Heart left ventricle (tissue), 16 donors: ENCODE measurements around the gene DYSF. TPM values are rescaled to one million over a fixed set of nuclear protein-coding genes. Genes with fewer than 3 reads are reported as not detected.
A peak's percentile ranks its signal among the peaks of the same experiment; 100 is the strongest.

ENCODE experiments used
- ATAC-seq, 4 donors: fragments of 200-7000 bp; cut with Tn5 transposase; one replicate each; pipeline ENCODE4 v1.9.1; 2020 to 2022; ENCODE audit warnings: moderate library complexity in 4 of 4, mild to moderate bottlenecking in 3 of 4, moderate number of reproducible peaks in 1 of 4
- DNase-seq, 5 donors: peaks; one replicate each; pipeline ENCODE4 v3.0.0-alpha.2; 2020
- H3K27ac ChIP-seq, 12 donors: fragments of 200-600 bp; sonication (generic) in 4 of 12; one replicate each; pipeline versions ENCODE4 v1.5.0 to v1.8.0; 2016 to 2022; ENCODE audit warnings: mild to moderate bottlenecking in 2 of 12
- H3K27me3 ChIP-seq, 9 donors: fragments of 200-600 bp; sonication (generic) in 2 of 9; one replicate each; pipeline versions ENCODE4 v1.5.1 to v1.8.0; 2016 to 2022; ENCODE audit warnings: mild to moderate bottlenecking in 3 of 9
- H3K36me3 ChIP-seq, 9 donors: fragments of 200-600 bp; sonication (generic) in 2 of 9; one replicate each; pipeline versions ENCODE4 v1.5.0 to v1.8.0; 2018 to 2022; ENCODE audit warnings: mild to moderate bottlenecking in 2 of 9
- H3K4me1 ChIP-seq, 12 donors: fragments of 200-600 bp; sonication (generic) in 4 of 12; one replicate each; pipeline versions ENCODE4 v1.5.0 to v1.8.0; 2016 to 2022; ENCODE audit warnings: mild to moderate bottlenecking in 3 of 12
- H3K4me3 ChIP-seq, 12 donors: fragments of 200-600 bp; sonication (generic) in 4 of 12; one replicate each; pipeline versions ENCODE4 v1.5.0 to v1.8.0; 2017 to 2022; ENCODE audit warnings: mild to moderate bottlenecking in 9 of 12, moderate library complexity in 4 of 12
- H3K9me3 ChIP-seq, 12 donors: fragments of 200-600 bp; sonication (generic) in 4 of 12; one replicate each; pipeline versions ENCODE4 v1.5.0 to v1.8.0; 2016 to 2022; ENCODE audit warnings: mild to moderate bottlenecking in 1 of 12
- CTCF ChIP-seq, 12 donors: fragments of 200-600 bp; sonication (generic) in 4 of 12; IDR thresholded peaks; one replicate each; pipeline versions ENCODE4 v1.5.0 to v1.8.0; 2018 to 2022; ENCODE audit warnings: antibody characterized with exemption in 12 of 12, mild to moderate bottlenecking in 5 of 12
- POLR2A ChIP-seq, 2 donors: fragments of 450-650 bp; IDR thresholded peaks; one replicate each; pipeline ENCODE4 v1.6.1; 2017; ENCODE audit warnings: antibody characterized with exemption in 2 of 2, mild to moderate bottlenecking in 2 of 2, moderate library complexity in 2 of 2
- WGBS, 4 donors: extraction: QIAGEN DNeasy Blood & Tissue Kit in 2 of 4; methylation state at CpG; one replicate each; pipeline versions ENCODE4 v1.1.5 to v1.1.7; 2013 to 2018; 5-methylcytosine and 5-hydroxymethylcytosine counted together
- intact Hi-C, 10 donors: fragments of 100-400 bp; cut with DNase I; formaldehyde crosslinking; loops; one replicate each; pipeline versions ENCODE4 v1.11.1 to v1.14.2; 2022
- polyA plus RNA-seq, 2 donors: library from polyadenylated mRNA; stranded (reverse); fragments of 200-250 nt; gene quantifications; one replicate each; pipeline ENCODE4 v1.2.3, GENCODE V29; 2013
- total RNA-seq, 9 donors: library from RNA; depleted of rRNA in 2 of 9; stranded (reverse); fragments of >200 nt in 2 of 9; fragmentation: NEBNext Ultra II Directional in 3 of 9; extraction: Animal tissue kit (Norgen Biotek cat#: 25700) in 3 of 9; gene quantifications; one replicate each; pipeline versions ENCODE4 v1.1.0 to v1.2.4, GENCODE V29; 2016 to 2023
- donor health status: ischemic (EF 13 %, LVEDD 7.1; RV severe dilation, severe dysfunction).
- donor health status: healthy with polysubstance abuse.
- donor health status: DM: no; HTN: yes; CAD: no.
- donor health status: DM: no; HTN: no; CAD: no.
- donor health status: ischemic (EF 25% LVEDD 6.9; RV normal size, moderate dysfunction).
- donor health status: ischemic (EF 25% LVEDD 5.7; RV mildly dilated, moderate dysfunction).
- donor health status: healthy.
- donor health status: DM: yes; HTN: yes; CAD: no.
- donor health status: ischemic (EF 35%, LVEDD 5.7; RV mildly dilated, moderate dysfunction).
- donor health status: nonischemic (EF 11% LVEDD 7.7; RV severe dilation, severe dysfunction).
- donor health status: DM: yes; HTN: yes; CAD: no.
- donor health status: PGD.
- donor health status: ischemic (EF 29% LVEDD 5.4; RV normal size, mild dysfunction).
- donor health status: nonischemic (EF 23%, LVEDD 6.1; RV moderate dilation, normal function).

Gene DYSF
- total and polyA plus RNA-seq, 11 donors: 25.5 to 99.9 (median 78.6) TPM

DNA sequence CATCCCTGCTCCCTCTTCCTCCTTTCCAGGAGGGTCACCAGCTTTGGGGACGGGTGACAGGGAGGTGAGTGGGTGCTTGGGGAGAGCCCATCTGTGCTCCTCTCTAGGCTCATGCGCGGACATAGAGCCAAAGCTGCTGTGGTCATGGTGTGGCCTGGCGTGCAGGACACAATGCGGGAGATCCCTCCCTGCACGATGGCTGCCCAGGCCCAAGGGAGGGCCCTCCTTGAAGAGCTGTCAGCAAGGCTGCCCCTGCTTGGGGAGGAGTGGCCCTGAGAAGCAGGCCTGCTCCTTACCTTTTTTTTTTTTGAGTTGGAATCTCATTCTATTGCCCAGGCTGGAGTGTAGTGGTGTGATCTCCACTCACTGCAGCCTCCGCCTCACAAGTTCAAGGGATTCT is 111.4 kb downstream of the DYSF start:
- H3K27ac ChIP-seq: no peak overlapping the region
- no peak for ATAC-seq

DNA sequence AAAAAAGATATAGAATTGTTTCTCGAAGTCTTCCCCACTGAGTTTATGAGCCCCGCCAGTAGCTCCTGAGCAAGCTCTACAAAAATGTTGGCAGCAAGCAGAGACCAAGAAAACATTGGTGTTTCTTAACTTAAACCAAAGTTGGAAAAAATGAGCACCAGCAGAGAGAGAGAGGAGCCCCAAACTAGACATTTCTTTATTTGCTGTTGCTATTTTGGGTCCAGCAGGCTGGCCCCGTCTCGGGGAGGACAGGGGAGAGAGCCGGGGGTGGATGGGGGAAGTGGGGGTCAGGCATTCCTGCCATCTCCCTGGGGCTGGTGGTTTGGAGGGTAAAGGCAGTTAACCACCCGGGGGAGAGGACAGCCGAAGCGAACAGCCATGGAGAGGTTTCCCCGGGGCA is 113.0 kb downstream of the DYSF start:
- H3K27ac ChIP-seq: no peak overlapping the region
- intact Hi-C loops: no loop called here
- ATAC-seq (no peak), DNase-seq (no peak)
- no peak overlapping the region for H3K4me3 ChIP-seq
- 85 to 87% (median 86%) methylated on average over 9 of the region's 9 CpGs for WGBS, 4 donors
- peaks cover 0 to 73% (median 36%) of the 10 kb centered on the region in 9 donors for H3K36me3 ChIP-seq
- H3K4me1 ChIP-seq: no peaks in the 10 kb centered on the region
- H3K9me3 ChIP-seq: no peaks in the 10 kb centered on the region
- no peaks in the 10 kb centered on the region for H3K27me3 ChIP-seq
- TF ChIP-seq CTCF (IDR thresholded peaks at IDR 0.05) (no peak), POLR2A (IDR thresholded peaks at IDR 0.05) (no peak)

More for the DNA sequence above, 111.4 kb downstream of the DYSF start:
- Histone ChIP-seq H3K27me3 (no peaks in the 10 kb centered on the region), H3K36me3 (peaks cover 0 to 62% (median 26%) of the 10 kb centered on the region in 9 donors), H3K4me3 (no peak overlapping the region), H3K4me1 (no peaks in the 10 kb centered on the region), H3K9me3 (no peaks in the 10 kb centered on the region)
- TF ChIP-seq POLR2A (IDR thresholded peaks at IDR 0.05): no peak
- intact Hi-C loops: no loop called here
- DNase-seq: peak in 2 of 5 donors; percentile 13 to 40
- WGBS, 4 donors: 86 to 94% (median 90%) methylated on average over 7 of the region's 7 CpGs

- DNase-seq (no peak), ATAC-seq (no peak)
- Histone ChIP-seq H3K36me3 (peaks cover 0 to 75% (median 31%) of the 10 kb centered on the region in 9 donors), H3K9me3 (no peaks in the 10 kb centered on the region), H3K4me1 (no peaks in the 10 kb centered on the region), H3K27me3 (no peaks in the 10 kb centered on the region), H3K27ac (no peak overlapping the region), H3K4me3 (no peak overlapping the region)
- 90 to 94% (median 92%) methylated on average over 9 of the region's 9 CpGs for WGBS, 4 donors
- intact Hi-C loops: no loop called here
- no peak for TF ChIP-seq POLR2A (IDR thresholded peaks at IDR 0.05)
Measured at GRCh38 chr2:71567625-71568024, 114.3 kb downstream of the DYSF start.

DNA sequence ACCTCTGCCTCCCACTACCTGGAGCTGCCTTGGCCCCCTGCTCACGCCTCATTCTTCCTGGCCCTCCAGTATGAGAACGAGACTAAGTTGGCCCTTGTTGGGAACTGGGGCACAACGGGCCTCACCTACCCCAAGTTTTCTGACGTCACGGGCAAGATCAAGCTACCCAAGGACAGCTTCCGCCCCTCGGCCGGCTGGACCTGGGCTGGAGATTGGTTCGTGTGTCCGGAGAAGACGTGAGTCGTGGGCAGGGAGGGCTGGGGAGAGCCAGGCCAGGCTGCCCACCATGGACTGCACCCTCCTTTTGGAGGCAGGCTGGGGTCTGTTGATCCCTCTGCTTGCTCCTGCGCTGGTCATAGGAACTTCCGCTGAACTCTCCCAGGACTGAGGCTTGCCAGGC is 114.7 kb downstream of the DYSF start:
- Histone ChIP-seq H3K9me3 (no peaks in the 10 kb centered on the region), H3K36me3 (peaks cover 0 to 79% (median 34%) of the 10 kb centered on the region in 9 donors), H3K4me3 (no peak overlapping the region), H3K27ac (no peak overlapping the region), H3K27me3 (no peaks in the 10 kb centered on the region), H3K4me1 (no peaks in the 10 kb centered on the region)
- no peak for TF ChIP-seq POLR2A (IDR thresholded peaks at IDR 0.05)
- TF ChIP-seq CTCF (IDR thresholded peaks at IDR 0.05): no peak
- no peak for DNase-seq
- no peak for ATAC-seq
- 93 to 95% (median 94%) methylated on average over 14 of the region's 14 CpGs for WGBS, 4 donors
- intact Hi-C loops: no loop called here

GRCh38 chr2:71570511-71570910 is 117.2 kb downstream of the DYSF start:
- no peak overlapping the region for H3K27ac ChIP-seq
- intact Hi-C loops: no loop called here
- H3K4me1 ChIP-seq: peaks cover 0 to 8% (median 0%) of the 10 kb centered on the region in 12 donors
- ATAC-seq (no peak), DNase-seq (no peak)
- TF ChIP-seq POLR2A (IDR thresholded peaks at IDR 0.05) (no peak), CTCF (IDR thresholded peaks at IDR 0.05) (no peak)
- no peaks in the 10 kb centered on the region for H3K27me3 ChIP-seq
- no peak overlapping the region for H3K4me3 ChIP-seq
- no peaks in the 10 kb centered on the region for H3K9me3 ChIP-seq
- WGBS, 4 donors: 95 to 100% (median 98%) methylated on average over 10 of the region's 10 CpGs
- peaks cover 0 to 79% (median 33%) of the 10 kb centered on the region in 9 donors for H3K36me3 ChIP-seq
